CD4-positive, alpha-beta T cell (primary cell): ENCODE data around the gene CDK5RAP1. TPM values are rescaled to one million over a fixed set of nuclear protein-coding genes. Genes with fewer than 3 reads are reported as not detected.

ENCODE experiments used
- ATAC-seq: fragments of 200-7000 bp; cut with Tn5 transposase; one replicate; pipeline ENCODE4 v1.10.0; 2022; ENCODE audit warnings: mild to moderate bottlenecking; ENCODE audit not compliant: poor library complexity
- CTCF ChIA-PET: fragments of 350-600 bp; sonication (Branson Sonifier 250); formaldehyde crosslinking; loops from one replicate; lab custom pipeline; 2021; ENCODE audit warnings: antibody characterized with exemption, inconsistent platforms; lab: Charles Lee
- POLR2A ChIA-PET: fragments of 350-600 bp; sonication (Branson Sonifier 250); formaldehyde crosslinking; loops from one replicate; lab custom pipeline; 2021; ENCODE audit warnings: antibody characterized with exemption, inconsistent platforms; lab: Charles Lee
- DNase-seq, 14 experiments: peaks; one replicate each; pipeline ENCODE4 v3.0.0-alpha.2; 2013 to 2020; ENCODE audit warnings: mixed read lengths in 2 of 14
- H3K27ac ChIP-seq, 2 donors: one replicate each; pipeline versions ENCODE4 v1.5.1 to v1.7.0; 2013; ENCODE audit warnings: low read length in 2 of 2, low read depth in 1 of 2, mild to moderate bottlenecking in 1 of 2
- H3K27me3 ChIP-seq, 2 experiments: 1 replicate in 1 of 2; 2 replicates in 1 of 2; pipeline versions ENCODE4 v1.6.1 to v1.7.0; 2013; ENCODE audit warnings: low read length in 2 of 2, control low read depth in 1 of 2, mild to moderate bottlenecking in 1 of 2, moderate library complexity in 1 of 2; ENCODE audit not compliant: insufficient read depth in 2 of 2, control insufficient read depth in 1 of 2
- H3K36me3 ChIP-seq: one replicate; pipeline ENCODE4 v1.6.1; 2013; ENCODE audit warnings: low read length, control low read depth; ENCODE audit not compliant: insufficient read depth
- H3K4me1 ChIP-seq: one replicate; pipeline ENCODE4 v1.6.1; 2013; ENCODE audit warnings: low read length, control low read depth; ENCODE audit not compliant: insufficient read depth
- H3K4me3 ChIP-seq: one replicate; pipeline ENCODE4 v1.5.1; 2013; ENCODE audit warnings: mild to moderate bottlenecking, low read length, moderate library complexity
- H3K9me3 ChIP-seq, 2 experiments: 1 replicate in 1 of 2; 2 replicates in 1 of 2; pipeline versions ENCODE4 v1.6.1 to v1.7.0; 2013; ENCODE audit warnings: low read length in 2 of 2, mild to moderate bottlenecking in 2 of 2, control low read depth in 1 of 2, moderate library complexity in 1 of 2; ENCODE audit not compliant: control insufficient read depth in 1 of 2, insufficient read depth in 1 of 2
- H3K27ac Mint-ChIP-seq: one replicate; pipeline ENCODE4 v1.8.0; 2020; ENCODE audit warnings: mixed read lengths
- H3K27me3 Mint-ChIP-seq: one replicate; pipeline ENCODE4 v1.8.0; 2021; ENCODE audit warnings: mixed read lengths
- H3K36me3 Mint-ChIP-seq: one replicate; pipeline ENCODE4 v1.8.0; 2021; ENCODE audit warnings: low read depth, mixed read lengths
- H3K4me1 Mint-ChIP-seq: one replicate; pipeline ENCODE4 v1.8.0; 2021; ENCODE audit warnings: low read depth, mixed read lengths
- H3K4me3 Mint-ChIP-seq: one replicate; pipeline ENCODE4 v1.8.0; 2020; ENCODE audit warnings: mild to moderate bottlenecking, mixed read lengths
- H3K9me3 Mint-ChIP-seq: one replicate; pipeline ENCODE4 v1.8.0; 2020; ENCODE audit warnings: mixed read lengths
- CTCF ChIP-seq: fragments of 200-600 bp; IDR thresholded peaks from one replicate; pipeline ENCODE4 v1.8.0; 2022; ENCODE audit warnings: antibody characterized with exemption, mild to moderate bottlenecking
- intact Hi-C, 2 experiments: fragments of 100-400 bp; cut with DNase I in 1 of 2; cut with micrococcal nuclease in 1 of 2; formaldehyde crosslinking; loops; one replicate each; pipeline versions ENCODE4 v1.15.1 to v1.9.0; 2023 to 2025; cut with DNase I, micrococcal nuclease
- total RNA-seq, 174 experiments: library from RNA in 2 of 174; stranded (reverse) in 2 of 174; gene quantifications; one replicate each; pipeline ENCODE4 v1.2.3 and lab custom pipeline; 2021 to 2026

The CDK5RAP1 gene
- total RNA-seq, 2 experiments from 2014 or later, result 59.7 to 63.0 TPM

DNA sequence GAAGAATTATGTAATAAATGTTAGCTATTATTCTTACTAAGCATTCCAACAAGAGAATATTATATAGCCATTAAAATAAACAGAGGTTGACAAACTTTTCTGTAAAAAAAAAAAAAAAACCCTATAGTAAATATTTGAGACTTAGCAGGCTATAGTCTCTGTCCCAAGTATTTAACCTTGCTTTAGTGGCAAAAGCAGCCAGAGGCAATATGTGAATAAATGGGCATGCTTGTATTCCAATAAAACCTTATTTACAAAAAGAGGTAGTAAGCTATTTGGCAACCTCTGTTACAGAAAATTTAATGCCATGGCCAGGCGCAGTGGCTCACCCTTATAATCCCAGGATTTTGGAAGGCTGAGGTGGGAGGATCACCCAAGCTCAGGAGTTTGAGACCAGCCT, 14.6 kb downstream of the CDK5RAP1 start:
- POLR2A ChIA-PET, result no interaction called here
- H3K4me3 ChIP-seq, result no peak overlapping the region
- H3K4me1 ChIP-seq, result no peaks in the 10 kb centered on the region
- no peak for ATAC-seq
- no peak overlapping the region for H3K4me3 Mint-ChIP-seq
- H3K9me3 ChIP-seq, result no peaks in the 10 kb centered on the region
- H3K27me3 ChIP-seq, result no peaks in the 10 kb centered on the region
- CTCF ChIA-PET, result interaction anchor here (0.6 kb wide), 1 partner anchor 64 kb away, joined by 3 read pairs; no protein-coding TSS in a partner anchor
- TF ChIP-seq CTCF, result no peak
- no peaks in the 10 kb centered on the region for H3K9me3 Mint-ChIP-seq
- intact Hi-C loops, result no loop called here
- no peak overlapping the region for H3K27ac Mint-ChIP-seq
- H3K36me3 ChIP-seq, result peaks cover 65% of the 10 kb centered on the region
- no peaks in the 10 kb centered on the region for H3K27me3 Mint-ChIP-seq
- DNase-seq, result no peak
- no peaks in the 10 kb centered on the region for H3K4me1 Mint-ChIP-seq
- no peak overlapping the region for H3K27ac ChIP-seq
- peaks cover 69% of the 10 kb centered on the region for H3K36me3 Mint-ChIP-seq

- Mint-ChIP-seq H3K9me3 (no peaks in the 10 kb centered on the region), H3K27ac (peak overlapping the region; percentile 69), H3K4me3 (no peak overlapping the region), H3K4me1 (peaks cover 34% of the 10 kb centered on the region), H3K27me3 (no peaks in the 10 kb centered on the region), H3K36me3 (peaks cover 79% of the 10 kb centered on the region)
- no peak overlapping the region for H3K4me3 ChIP-seq
- no peak overlapping the region for H3K27ac ChIP-seq
- H3K36me3 ChIP-seq, result peaks cover 50% of the 10 kb centered on the region
- DNase-seq (peak in 4 of 14 experiments; percentile 18 to 37 (median 28)), ATAC-seq (peak; percentile 37)
- intact Hi-C loops, result no loop called here
- POLR2A ChIA-PET, result no interaction called here
- no peaks in the 10 kb centered on the region for H3K27me3 ChIP-seq
- TF ChIP-seq CTCF, result no peak
- CTCF ChIA-PET, result interaction anchor here (0.6 to 1.1 kb wide), 3 partner anchors 57 to 290 kb away, joined by 3 read pairs; no protein-coding TSS in a partner anchor
- no peaks in the 10 kb centered on the region for H3K9me3 ChIP-seq
- peaks cover 20% of the 10 kb centered on the region for H3K4me1 ChIP-seq
Observed at GRCh38 chr20:33377366-33377765, 24.0 kb downstream of the CDK5RAP1 start.

GRCh38 chr20:33373735-33374605, 27.3 kb downstream of the CDK5RAP1 start:
- no peak for TF ChIP-seq CTCF
- no peaks in the 10 kb centered on the region for H3K9me3 ChIP-seq
- H3K36me3 Mint-ChIP-seq, result peaks cover 82% of the 10 kb centered on the region
- H3K27ac Mint-ChIP-seq, result peak overlapping the region; percentile 94
- H3K27me3 Mint-ChIP-seq, result no peaks in the 10 kb centered on the region
- peaks cover 54% of the 10 kb centered on the region for H3K4me1 Mint-ChIP-seq
- peaks cover 43% of the 10 kb centered on the region for H3K36me3 ChIP-seq
- no peaks in the 10 kb centered on the region for H3K9me3 Mint-ChIP-seq
- H3K4me1 ChIP-seq, result peaks cover 46% of the 10 kb centered on the region
- H3K4me3 ChIP-seq, result no peak overlapping the region
- POLR2A ChIA-PET, result interaction anchor here (0.7 kb wide), 1 partner anchor 308 kb away, joined by 3 read pairs; no protein-coding TSS in a partner anchor
- H3K27ac ChIP-seq, result no peak overlapping the region
- H3K27me3 ChIP-seq, result no peaks in the 10 kb centered on the region
- CTCF ChIA-PET, result interaction anchor here (1.2 to 1.6 kb wide), 2 partner anchors 28 to 71 kb away, joined by 3 to 5 read pairs; partner anchors contain the start of gene CDK5RAP1
- no peak overlapping the region for H3K4me3 Mint-ChIP-seq
- DNase-seq, result no peak
- ATAC-seq, result no peak
- intact Hi-C loops, result loop anchor here in 1 of 2 experiments (2.0 kb wide), 1 partner anchor 71 kb away; no protein-coding TSS in a partner anchor
